HG03342 (cell line): ENCODE data around the gene PCDHGA7.
"Not testable (repeated sequence)": the region's sequence is repeated elsewhere in the genome, so short reads cannot be mapped to it uniquely, and the experiment has no call there.

Experiments used
- ATAC-seq: cut with Tn5 transposase; IDR thresholded peaks from one replicate; pipeline ENCODE4 v1.9.1; 2021; ENCODE audit warnings: mild to moderate bottlenecking, moderate library complexity; ENCODE audit not compliant: unreplicated experiment

The PCDHGA7 gene

GRCh38 chr5:141366016-141366896, 16.3 kb upstream of the PCDHGA7 start:
- ATAC-seq = no peak

GRCh38 chr5:141369994-141370848, 12.3 kb upstream of the PCDHGA7 start, which contains the start of gene PCDHGB3:
Gene PCDHGB3 (plus strand): TSS chr5:141370242. CDS start chr5:141370395, 153 bp downstream.
- ATAC-seq = peak; percentile 82

DNA sequence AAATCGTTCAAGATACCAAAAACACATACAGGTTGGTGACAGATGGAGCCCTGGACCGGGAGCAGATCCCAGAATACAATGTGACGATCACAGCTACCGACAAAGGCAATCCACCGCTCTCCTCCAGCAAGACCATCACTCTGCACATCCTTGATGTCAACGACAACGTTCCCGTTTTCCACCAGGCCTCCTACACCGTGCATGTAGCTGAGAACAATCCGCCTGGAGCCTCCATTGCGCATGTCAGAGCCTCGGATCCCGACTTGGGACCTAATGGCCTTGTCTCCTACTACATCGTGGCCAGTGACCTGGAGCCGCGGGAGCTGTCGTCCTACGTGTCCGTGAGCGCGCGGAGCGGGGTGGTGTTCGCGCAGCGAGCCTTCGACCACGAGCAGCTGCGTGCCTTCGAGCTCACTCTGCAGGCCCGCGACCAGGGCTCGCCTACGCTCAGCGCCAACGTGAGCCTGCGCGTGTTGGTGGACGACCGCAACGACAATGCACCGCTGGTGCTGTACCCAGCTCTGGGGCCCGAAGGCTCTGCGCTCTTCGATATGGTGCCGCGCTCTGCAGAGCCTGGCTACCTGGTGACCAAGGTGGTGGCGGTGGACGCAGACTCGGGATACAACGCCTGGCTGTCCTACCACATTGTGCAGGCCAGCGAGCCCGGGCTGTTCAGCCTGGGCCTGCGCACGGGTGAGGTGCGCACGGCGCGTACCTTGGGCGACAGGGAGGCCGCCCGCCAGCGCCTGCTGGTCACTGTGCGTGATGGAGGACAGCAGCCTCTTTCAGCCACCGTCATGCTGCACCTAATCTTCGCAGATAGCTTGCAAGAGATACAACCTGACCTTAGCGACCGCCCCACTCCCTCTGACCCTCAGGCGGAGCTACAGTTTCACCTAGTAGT, 10.7 kb upstream of the PCDHGA7 start:
- no peak for ATAC-seq

- no peak for ATAC-seq
Observed at GRCh38 chr5:141373673-141374317, 8.7 kb upstream of the PCDHGA7 start, which contains the start of gene PCDHGA6. Gene PCDHGA6 (plus strand): TSS chr5:141373891. CDS start chr5:141374084, 193 bp downstream.

- no peak for ATAC-seq
Observed at GRCh38 chr5:141374627-141375026, 7.9 kb upstream of the PCDHGA7 start.

DNA sequence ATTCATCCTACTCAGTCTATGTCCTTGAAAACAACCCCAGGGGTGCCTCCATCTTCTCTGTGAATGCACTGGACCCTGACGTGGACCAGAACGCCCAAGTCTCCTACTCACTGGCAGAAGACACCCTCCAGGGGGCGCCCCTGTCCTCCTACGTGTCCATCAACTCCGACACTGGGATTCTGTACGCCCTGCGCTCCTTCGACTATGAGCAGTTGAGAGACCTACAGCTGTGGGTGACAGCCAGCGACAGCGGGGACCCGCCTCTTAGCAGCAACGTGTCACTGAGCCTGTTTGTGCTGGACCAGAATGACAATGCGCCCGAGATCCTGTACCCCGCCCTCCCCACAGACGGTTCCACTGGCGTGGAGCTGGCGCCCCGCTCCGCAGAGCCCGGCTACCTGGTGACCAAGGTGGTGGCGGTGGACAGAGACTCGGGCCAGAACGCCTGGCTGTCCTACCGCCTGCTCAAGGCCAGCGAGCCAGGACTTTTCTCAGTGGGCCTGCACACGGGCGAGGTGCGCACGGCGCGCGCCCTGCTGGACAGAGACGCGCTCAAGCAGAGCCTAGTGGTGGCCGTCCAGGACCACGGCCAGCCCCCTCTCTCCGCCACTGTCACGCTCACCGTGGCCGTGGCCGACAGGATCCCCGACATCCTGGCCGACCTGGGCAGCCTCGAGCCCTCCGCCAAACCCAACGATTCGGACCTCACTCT, 6.9 kb upstream of the PCDHGA7 start:
- ATAC-seq = not testable (repeated sequence)

DNA sequence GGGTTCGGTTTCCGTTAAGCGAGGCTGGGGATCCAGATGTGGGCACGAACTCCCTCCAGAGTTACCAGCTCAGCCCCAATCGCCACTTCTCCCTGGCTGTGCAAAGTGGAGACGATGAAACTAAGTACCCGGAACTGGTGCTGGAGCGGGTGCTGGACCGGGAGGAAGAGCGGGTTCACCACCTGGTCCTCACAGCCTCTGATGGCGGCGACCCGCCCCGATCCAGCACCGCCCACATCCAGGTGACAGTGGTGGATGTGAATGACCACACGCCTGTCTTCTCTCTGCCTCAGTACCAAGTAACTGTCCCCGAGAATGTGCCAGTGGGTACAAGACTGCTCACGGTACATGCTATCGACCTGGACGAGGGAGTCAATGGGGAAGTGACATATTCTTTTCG, 803 bp downstream of the PCDHGA7 start:
- ATAC-seq = no peak

- no peak for ATAC-seq
Observed at GRCh38 chr5:141384471-141385267, 2.1 kb downstream of the PCDHGA7 start.

DNA sequence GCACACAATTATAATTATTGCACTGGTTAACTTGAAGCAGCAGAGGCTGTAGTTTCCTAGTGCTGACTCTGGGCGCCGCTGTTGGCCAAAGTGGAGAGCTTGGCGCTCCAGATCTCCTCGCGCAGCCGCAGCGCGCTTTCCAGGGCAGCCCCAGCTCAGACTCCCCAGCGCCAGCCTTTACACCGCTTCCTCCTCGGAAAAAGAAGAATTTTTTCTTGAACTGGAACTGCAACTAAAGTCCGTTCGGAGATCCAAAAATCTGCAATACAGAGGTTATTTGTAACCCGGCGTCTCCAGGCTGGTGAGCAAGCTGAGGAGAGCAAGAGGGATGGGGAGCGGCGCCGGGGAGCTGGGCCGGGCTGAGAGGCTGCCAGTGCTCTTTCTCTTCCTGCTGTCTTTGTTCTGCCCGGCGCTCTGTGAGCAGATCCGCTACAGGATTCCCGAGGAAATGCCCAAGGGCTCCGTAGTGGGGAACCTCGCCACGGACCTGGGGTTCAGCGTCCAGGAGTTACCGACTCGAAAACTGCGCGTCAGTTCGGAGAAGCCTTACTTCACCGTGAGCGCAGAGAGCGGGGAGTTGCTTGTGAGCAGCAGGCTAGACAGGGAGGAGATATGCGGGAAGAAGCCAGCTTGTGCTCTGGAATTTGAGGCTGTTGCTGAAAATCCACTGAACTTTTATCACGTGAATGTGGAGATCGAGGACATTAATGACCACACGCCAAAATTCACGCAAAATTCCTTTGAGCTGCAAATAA, 5.2 kb downstream of the PCDHGA7 start, which contains the start of gene PCDHGB4:
Gene PCDHGB4, plus strand, starts transcription at position 142 of the 755 bp plus-strand sequence. Its CDS starts 187 bp downstream, at position 329.
- ATAC-seq = peak; percentile 74

DNA sequence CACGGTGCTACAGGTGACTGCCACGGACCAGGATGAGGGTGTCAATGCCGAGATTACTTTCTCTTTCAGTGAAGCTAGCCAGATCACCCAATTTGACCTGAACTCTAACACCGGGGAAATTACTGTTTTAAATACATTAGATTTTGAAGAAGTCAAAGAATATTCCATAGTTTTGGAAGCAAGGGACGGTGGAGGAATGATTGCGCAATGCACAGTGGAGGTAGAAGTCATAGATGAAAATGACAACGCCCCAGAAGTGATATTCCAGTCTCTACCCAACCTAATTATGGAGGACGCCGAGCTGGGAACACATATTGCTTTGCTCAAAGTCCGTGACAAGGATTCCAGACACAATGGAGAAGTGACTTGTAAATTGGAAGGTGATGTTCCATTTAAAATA, 6.1 kb downstream of the PCDHGA7 start:
- ATAC-seq = no peak

- no peak for ATAC-seq
Observed at GRCh38 chr5:141389153-141390042, 6.9 kb downstream of the PCDHGA7 start.

GRCh38 chr5:141392429-141393198, 10.1 kb downstream of the PCDHGA7 start, which contains the start of gene PCDHGA8:
Gene PCDHGA8 (plus strand): TSS chr5:141392633. CDS start chr5:141392814, 181 bp downstream.
- ATAC-seq = no peak

DNA sequence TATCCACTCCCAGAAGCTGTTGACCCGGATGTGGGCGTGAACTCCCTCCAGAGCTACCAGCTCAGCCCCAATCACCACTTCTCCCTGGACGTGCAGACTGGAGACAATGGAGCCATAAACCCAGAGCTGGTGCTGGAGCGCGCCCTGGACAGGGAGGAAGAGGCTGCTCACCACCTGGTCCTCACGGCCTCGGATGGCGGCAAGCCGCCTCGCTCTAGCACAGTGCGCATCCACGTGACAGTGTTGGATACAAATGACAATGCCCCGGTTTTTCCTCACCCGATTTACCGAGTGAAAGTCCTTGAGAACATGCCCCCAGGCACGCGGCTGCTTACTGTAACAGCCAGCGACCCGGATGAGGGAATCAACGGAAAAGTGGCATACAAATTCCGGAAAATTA, 10.7 kb downstream of the PCDHGA7 start:
- ATAC-seq = no peak

GRCh38 chr5:141394401-141395187, 12.1 kb downstream of the PCDHGA7 start:
- not testable (repeated sequence) for ATAC-seq
